Measurements from ENCODE around the gene BRAP.

GRCh38 chr12:111664961-111665865, 20.5 kb downstream of the BRAP start:
- no peak for TF ChIP-seq CTCF (IDR thresholded peaks at IDR 0.05)
- no peak for TF ChIP-seq POLR2A (IDR thresholded peaks at IDR 0.05)
- no peak for TF ChIP-seq POLR2AphosphoS5 (IDR thresholded peaks at IDR 0.05)
- TF ChIP-seq EP300 (IDR thresholded peaks at IDR 0.05), result no peak
